Breast epithelium (tissue), 4 donors: ENCODE measurements around the gene DKKL1. TPM values are rescaled to one million over a fixed set of nuclear protein-coding genes. Genes with fewer than 3 reads are reported as not detected.

Source experiments
- DNase-seq, 2 donors: peaks; one replicate each; pipeline ENCODE4 v3.0.0-alpha.2; 2019; ENCODE audit warnings: low spot score in 2 of 2
- H3K27ac ChIP-seq, 2 donors: fragments of 200-600 bp; sonication (generic) in 1 of 2; one replicate each; pipeline ENCODE4 v1.5.1; 2016 to 2019; ENCODE audit warnings: mild to moderate bottlenecking in 1 of 2
- H3K27me3 ChIP-seq, 2 donors: fragments of 200-600 bp; sonication (generic) in 1 of 2; one replicate each; pipeline versions ENCODE4 v1.5.1 to v1.6.0; 2017 to 2019; ENCODE audit warnings: control low read depth in 1 of 2, mild to moderate bottlenecking in 1 of 2
- H3K36me3 ChIP-seq: fragments of 200-600 bp; one replicate; pipeline ENCODE4 v1.5.1; 2019
- H3K4me1 ChIP-seq, 2 donors: fragments of 200-600 bp; sonication (generic); one replicate each; pipeline ENCODE4 v1.5.1; 2016 to 2019; ENCODE audit warnings: control low read depth in 1 of 2
- H3K4me3 ChIP-seq, 3 donors: fragments of 200-600 bp; sonication (generic); 1 replicate in 2 of 3; 2 replicates in 1 of 3; pipeline ENCODE4 v1.5.1; 2016 to 2019; ENCODE audit warnings: mild to moderate bottlenecking in 3 of 3, moderate library complexity in 2 of 3
- H3K9me3 ChIP-seq, 2 donors: fragments of 200-600 bp; sonication (generic) in 1 of 2; one replicate each; pipeline ENCODE4 v1.5.1; 2016 to 2019; ENCODE audit warnings: control low read depth in 1 of 2
- POLR2A ChIP-seq: fragments of 450-650 bp; IDR thresholded peaks from one replicate; pipeline ENCODE4 v1.6.1; 2016; ENCODE audit warnings: antibody characterized with exemption, mild to moderate bottlenecking, moderate library complexity
- POLR2AphosphoS5 ChIP-seq, 3 donors: sonication (generic); formaldehyde crosslinking; IDR thresholded peaks; one replicate each; pipeline ENCODE4 v1.6.1; 2017; ENCODE audit warnings: antibody characterized with exemption in 3 of 3
- intact Hi-C: fragments of 100-400 bp; cut with DNase I; formaldehyde crosslinking; loops from one replicate; pipeline ENCODE4 v1.15.1; 2023; ENCODE audit warnings: low total_unique reads
- total RNA-seq, 3 donors: library from RNA; depleted of rRNA; stranded (reverse); fragments of >200 nt; gene quantifications; one replicate each; pipeline ENCODE4 v1.1.0, GENCODE V29; 2016
- TF ChIP-seq, protein P1 (sequence below), 3 donors: fragments of 450-650 bp; IDR thresholded peaks; one replicate each; pipeline ENCODE4 v1.5.1; 2016 to 2017; ENCODE audit warnings: antibody characterized with exemption in 3 of 3, mild to moderate bottlenecking in 3 of 3, moderate library complexity in 3 of 3

Gene DKKL1
- total RNA-seq, 3 donors from 2014 or later = 0.64 to 1.8 TPM; not detected in 1

DNA sequence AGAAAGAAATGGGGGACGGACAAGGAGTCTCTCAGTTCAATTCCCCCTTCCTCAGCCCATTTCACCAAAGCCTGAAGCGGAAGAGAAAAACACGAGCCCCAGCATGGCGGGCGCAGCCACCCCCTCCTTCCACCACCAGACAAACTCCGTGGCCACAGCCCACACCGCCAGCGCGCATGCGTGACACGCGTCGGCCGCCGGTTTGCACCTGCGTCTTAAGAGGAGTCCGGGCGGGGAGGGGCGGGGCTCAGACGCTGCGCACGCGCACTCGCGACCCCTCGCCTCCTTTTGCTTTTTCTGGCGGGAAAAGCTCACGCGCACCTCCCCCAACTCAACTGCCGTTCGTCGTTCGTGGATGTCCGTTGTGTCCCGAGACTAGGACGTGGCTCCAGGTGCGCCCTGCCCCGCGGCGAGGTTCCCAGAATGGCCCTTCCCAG lies 24.3 kb downstream of the DKKL1 start, which contains the start of gene KASH5:
Gene KASH5 (plus strand): TSS at position 314 of the 437 bp plus-strand sequence. CDS start 2,635 bp downstream, outside the sequence.
- intact Hi-C loops = no loop called here
- peak; percentile 75 to 82 for DNase-seq
- Histone ChIP-seq H3K4me1 (no peaks in the 10 kb centered on the region), H3K4me3 (peak within 1 kb of the TSS; percentile 11 to 52 (median 29)), H3K27ac (no peak within 1 kb of the TSS), H3K9me3 (peaks cover 0 to 4% of the 10 kb centered on the region in 2 donors), H3K27me3 (no peaks in the 10 kb centered on the region), H3K36me3 (no peaks in the 10 kb centered on the region)
- TF ChIP-seq POLR2AphosphoS5 (IDR thresholded peaks at IDR 0.05) (no peak), POLR2A (no peak)
- TF ChIP-seq, protein P1, sequence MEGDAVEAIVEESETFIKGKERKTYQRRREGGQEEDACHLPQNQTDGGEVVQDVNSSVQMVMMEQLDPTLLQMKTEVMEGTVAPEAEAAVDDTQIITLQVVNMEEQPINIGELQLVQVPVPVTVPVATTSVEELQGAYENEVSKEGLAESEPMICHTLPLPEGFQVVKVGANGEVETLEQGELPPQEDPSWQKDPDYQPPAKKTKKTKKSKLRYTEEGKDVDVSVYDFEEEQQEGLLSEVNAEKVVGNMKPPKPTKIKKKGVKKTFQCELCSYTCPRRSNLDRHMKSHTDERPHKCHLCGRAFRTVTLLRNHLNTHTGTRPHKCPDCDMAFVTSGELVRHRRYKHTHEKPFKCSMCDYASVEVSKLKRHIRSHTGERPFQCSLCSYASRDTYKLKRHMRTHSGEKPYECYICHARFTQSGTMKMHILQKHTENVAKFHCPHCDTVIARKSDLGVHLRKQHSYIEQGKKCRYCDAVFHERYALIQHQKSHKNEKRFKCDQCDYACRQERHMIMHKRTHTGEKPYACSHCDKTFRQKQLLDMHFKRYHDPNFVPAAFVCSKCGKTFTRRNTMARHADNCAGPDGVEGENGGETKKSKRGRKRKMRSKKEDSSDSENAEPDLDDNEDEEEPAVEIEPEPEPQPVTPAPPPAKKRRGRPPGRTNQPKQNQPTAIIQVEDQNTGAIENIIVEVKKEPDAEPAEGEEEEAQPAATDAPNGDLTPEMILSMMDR (IDR thresholded peaks at IDR 0.05) = no peak

DNA sequence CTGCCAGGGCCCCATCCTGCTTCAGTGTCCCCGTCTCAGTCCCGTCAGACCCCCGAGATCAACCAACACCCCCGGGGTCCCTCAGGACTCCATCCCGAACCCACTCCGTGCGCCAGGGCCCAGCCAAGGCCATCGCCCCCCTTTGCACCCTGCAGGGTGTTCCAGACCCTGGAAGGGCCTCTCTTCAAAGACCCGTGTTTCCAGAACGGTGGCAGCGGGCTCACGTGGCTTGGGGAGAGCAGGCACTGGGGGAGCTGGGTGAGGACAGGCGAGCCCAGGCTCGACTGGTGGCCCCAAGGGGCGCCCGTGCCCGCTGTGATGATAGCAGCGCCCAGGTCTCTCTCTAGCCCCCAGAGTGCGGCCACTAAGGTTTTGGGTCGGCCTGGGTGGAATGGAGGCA lies 25.7 kb downstream of the DKKL1 start:
- TF ChIP-seq, protein P1 (IDR thresholded peaks at IDR 0.05) = no peak
- TF ChIP-seq POLR2A = no peak
- Histone ChIP-seq H3K36me3 (no peaks in the 10 kb centered on the region), H3K27ac (no peak overlapping the region), H3K9me3 (no peaks in the 10 kb centered on the region), H3K27me3 (no peaks in the 10 kb centered on the region), H3K4me3 (no peak overlapping the region), H3K4me1 (no peaks in the 10 kb centered on the region)
- intact Hi-C loops = no loop called here
- no peak for DNase-seq

DNA sequence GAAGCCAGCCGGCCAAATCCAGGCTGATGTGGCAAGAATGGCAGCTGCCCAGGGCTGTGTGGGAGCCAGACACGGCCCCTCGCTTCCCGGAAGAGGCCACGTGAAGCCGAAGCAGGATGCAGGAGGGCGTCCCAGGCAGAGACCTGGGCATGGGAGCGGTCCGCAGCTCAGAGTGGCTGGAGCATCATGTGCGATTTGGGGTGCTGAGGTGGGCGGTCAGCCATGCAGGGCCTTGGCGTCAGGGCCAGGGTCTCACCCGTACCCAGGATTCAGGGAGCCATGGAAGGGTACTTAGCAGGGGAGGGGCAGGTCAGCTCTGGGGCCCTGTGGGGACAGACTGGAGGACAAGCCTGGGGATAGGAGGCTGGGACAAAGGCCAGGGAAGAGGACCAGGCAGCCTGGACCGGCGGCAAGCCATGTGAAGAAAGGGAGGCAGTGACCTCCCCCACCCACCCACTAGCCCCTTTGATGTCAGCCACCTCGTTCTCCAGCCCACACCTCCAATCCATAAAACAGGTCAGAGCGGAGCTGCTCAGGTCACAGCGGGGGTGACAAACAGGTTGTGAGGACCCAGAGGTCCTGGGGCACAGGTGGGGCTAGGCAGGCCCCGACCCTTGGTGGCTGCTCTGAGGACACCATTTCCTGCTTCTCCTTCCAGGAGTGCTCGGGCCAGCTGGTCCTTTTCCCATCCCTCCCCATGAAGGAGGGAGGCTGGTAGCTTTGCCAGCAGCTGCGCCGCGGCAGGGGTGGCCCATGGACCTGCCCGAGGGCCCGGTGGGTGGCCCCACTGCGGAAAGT lies 26.7 kb downstream of the DKKL1 start:
- Histone ChIP-seq H3K4me1 (no peaks in the 10 kb centered on the region), H3K9me3 (no peaks in the 10 kb centered on the region), H3K27me3 (no peaks in the 10 kb centered on the region), H3K36me3 (no peaks in the 10 kb centered on the region), H3K4me3 (no peak overlapping the region), H3K27ac (no peak overlapping the region)
- DNase-seq = no peak
- TF ChIP-seq, protein P1 (IDR thresholded peaks at IDR 0.05) = no peak
- TF ChIP-seq POLR2AphosphoS5 (IDR thresholded peaks at IDR 0.05) = no peak
- no peak for TF ChIP-seq POLR2A
- intact Hi-C loops = no loop called here

DNA sequence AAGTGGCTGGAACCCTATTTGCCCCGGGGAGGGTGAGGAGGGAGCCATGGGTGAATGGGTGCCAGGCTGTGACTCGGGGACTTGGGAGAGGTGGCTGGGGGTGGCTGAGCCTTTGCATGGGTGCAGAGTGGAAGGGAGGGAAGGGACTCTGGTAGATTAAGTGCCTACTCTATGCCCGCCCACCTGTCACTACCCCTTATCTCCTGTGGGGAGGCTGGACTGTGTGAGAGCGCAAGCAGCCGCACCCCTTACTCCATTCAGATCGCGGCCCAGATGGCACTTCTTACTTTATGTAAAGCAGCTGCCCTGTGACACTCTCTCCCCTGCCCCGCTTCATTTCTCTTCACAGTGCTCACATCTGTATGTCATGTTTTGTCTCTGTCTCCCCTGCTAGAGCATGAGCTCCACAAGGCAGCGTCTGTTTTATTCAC lies 27.3 kb downstream of the DKKL1 start:
- intact Hi-C loops = no loop called here
- Histone ChIP-seq H3K4me1 (no peaks in the 10 kb centered on the region), H3K36me3 (no peaks in the 10 kb centered on the region), H3K4me3 (no peak overlapping the region), H3K27me3 (no peaks in the 10 kb centered on the region), H3K9me3 (no peaks in the 10 kb centered on the region), H3K27ac (no peak overlapping the region)
- TF ChIP-seq POLR2AphosphoS5 (IDR thresholded peaks at IDR 0.05) = no peak
- TF ChIP-seq, protein P1 (IDR thresholded peaks at IDR 0.05) = no peak
- no peak for TF ChIP-seq POLR2A
- DNase-seq = no peak
